HG02938 (cell line): Measurements from ENCODE around the gene PPFIBP2.

Experiments
- ATAC-seq: cut with Tn5 transposase; IDR thresholded peaks from one replicate; pipeline ENCODE4 v1.9.1; 2021; ENCODE audit warnings: mild to moderate bottlenecking, moderate library complexity; ENCODE audit not compliant: unreplicated experiment

Gene PPFIBP2

GRCh38 chr11:7513234-7514098 lies at the start of gene PPFIBP2:
PPFIBP2 (plus strand) TSS chr11:7513999; CDS start chr11:7549476, 35,477 bp downstream.
- peak; percentile 60 for ATAC-seq

DNA sequence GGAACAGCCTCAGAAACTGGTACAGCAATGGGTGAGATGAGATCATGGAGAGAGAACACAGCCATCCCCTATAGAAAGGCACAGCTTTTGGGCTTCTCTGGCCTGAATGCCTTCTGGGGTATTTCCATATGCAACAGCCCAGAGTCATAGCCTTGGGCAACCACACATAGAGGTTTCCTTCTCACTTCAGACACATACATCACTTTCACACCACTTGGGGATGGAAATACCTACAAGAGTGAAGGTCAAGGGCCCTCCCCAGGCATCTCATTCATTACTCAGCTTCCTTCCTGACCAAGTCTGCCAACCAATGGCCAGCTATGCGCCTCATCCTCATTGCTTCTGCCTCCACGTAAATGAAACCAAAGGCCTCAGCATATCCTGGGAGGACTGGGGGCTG lies 46.1 kb upstream of the PPFIBP2 start:
- ATAC-seq = peak; percentile 63

- ATAC-seq = no peak
These were observed 44.4 kb upstream of the PPFIBP2 start for GRCh38 chr11:7469351-7469865.

- ATAC-seq = no peak
These were observed 42.7 kb upstream of the PPFIBP2 start for GRCh38 chr11:7471071-7471470.

- ATAC-seq = peak; percentile 86
These were observed 40.1 kb upstream of the PPFIBP2 start for GRCh38 chr11:7473717-7474116.

- no peak for ATAC-seq
These were observed 33.7 kb upstream of the PPFIBP2 start for GRCh38 chr11:7480113-7480512.

DNA sequence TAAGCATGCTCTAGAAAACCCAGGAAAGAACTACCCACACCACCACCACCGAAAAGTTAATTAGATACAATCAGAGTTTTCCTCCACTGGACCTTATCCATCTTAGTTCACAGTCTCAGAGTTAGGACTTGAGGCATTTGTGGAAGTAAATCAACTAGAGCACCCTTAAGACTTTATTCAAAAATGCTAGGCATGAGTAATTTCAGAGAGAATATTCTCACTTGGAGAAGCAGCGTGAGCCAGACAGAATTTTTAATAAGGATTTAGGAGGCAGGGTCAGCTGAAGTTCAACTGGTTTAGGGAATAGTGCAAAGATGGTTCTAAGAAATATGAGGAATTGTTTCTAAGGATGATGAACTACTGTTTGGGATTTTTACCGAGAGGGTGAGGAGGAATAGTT lies 29.7 kb upstream of the PPFIBP2 start:
- no peak for ATAC-seq

DNA sequence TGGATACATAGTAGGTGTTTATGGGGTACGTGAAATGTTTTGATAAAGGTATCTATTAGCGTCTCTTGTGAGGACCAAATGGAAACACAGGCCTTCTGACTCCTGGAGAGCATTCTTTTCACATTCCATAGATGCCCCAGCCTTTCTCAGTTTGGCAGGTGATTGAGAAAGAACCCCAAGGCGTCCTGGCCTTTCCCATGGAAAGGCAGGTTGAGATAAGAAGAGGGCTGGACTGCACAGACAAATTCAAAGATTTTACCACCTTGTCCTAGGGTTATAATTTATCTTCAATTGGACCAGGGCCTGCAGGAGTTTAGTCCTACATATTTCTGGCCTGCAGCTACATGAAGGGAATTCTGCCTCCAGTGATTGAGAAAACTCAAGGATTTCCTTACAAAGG lies 29.2 kb upstream of the PPFIBP2 start:
- ATAC-seq = no peak

DNA sequence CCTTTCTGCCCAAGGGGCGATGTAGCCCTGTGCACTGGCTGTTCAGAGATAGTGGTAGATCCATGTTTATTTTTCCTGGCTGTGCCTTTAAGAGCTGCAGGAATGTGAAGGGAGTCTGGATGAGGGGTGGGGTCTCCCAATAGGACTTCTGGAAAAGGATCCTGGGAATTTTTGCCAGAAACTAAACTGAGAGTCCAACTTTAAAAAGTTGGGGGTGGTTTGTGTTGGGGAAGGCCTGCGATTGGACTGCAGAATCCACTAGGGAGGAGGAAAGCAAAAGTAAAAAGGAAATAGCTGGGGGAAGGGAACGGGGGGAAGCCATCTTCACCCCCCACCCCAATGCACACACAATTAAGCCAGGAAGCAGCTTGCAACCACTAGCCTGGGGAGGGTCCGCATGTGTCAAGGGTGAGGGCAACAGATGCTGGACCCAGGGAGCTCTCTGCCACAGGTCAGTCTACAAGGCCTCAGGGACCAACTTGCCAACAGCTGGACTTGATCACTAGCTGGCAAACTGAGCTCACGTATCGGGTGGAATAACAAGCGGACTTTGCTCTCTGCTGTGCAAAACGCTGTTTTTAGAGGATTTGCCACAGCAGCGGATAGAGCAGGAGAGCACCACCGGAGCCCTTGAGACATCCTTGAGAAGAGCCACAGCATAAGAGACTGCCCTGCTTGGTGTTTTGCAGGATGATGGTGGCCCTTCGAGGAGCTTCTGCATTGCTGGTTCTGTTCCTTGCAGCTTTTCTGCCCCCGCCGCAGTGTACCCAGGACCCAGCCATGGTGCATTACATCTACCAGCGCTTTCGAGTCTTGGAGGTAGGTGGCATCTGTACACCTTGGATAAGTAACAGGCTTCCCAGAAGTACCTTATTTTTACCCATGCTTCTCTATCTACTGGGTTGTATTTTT lies 28.4 kb upstream of the PPFIBP2 start, which contains the start of gene OLFML1:
TSS of gene OLFML1 (plus strand) at position 321 of the 912 bp plus-strand sequence. CDS start at position 691, 370 bp downstream.
- ATAC-seq = no peak

- ATAC-seq = no peak
These were observed 27.6 kb upstream of the PPFIBP2 start for GRCh38 chr11:7486098-7486780.

DNA sequence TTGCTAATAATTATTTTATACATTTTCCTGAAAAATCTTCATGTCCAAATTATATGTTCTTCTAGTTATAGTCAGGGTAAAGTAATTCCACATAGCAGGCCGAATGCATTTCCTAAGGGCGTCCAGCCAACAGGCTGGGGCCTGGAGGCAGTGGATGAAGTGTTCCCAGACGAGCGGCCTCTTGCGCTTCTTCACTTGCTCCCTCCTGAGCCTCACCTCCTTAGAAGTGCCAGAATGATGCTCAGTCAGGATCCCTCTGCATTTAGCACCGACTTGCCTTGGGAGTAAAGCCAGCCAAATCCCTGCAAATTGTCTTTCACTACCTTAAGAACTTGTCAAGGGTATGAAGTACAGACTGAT lies 27.0 kb upstream of the PPFIBP2 start:
- no peak for ATAC-seq

GRCh38 chr11:7487360-7487759 lies 26.4 kb upstream of the PPFIBP2 start:
- ATAC-seq = no peak

GRCh38 chr11:7488681-7489080 lies 25.1 kb upstream of the PPFIBP2 start:
- ATAC-seq = no peak

- no peak for ATAC-seq
These were observed 24.4 kb upstream of the PPFIBP2 start for GRCh38 chr11:7489376-7489775.

DNA sequence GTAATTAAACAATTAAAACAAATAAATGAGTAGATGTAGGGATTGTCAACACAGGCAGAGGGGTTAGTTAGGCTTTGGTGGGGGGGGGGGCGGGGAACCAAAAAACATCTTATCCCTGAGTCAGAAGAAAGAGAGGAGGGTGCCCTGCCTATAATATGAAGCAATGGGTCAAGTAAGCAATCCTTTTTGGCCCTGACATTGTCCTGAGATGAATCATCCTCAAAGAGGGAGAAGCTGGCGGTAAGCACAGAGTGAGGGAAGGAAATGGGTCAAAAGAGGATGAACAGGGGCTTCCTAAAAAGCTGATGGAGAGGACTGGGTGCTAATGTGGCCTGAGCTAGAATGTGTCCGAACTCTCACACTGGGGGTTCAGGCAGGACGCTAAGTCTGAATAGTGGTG lies 23.7 kb upstream of the PPFIBP2 start:
- no peak for ATAC-seq

- ATAC-seq = no peak
These were observed 23.3 kb upstream of the PPFIBP2 start for GRCh38 chr11:7490535-7490934.

DNA sequence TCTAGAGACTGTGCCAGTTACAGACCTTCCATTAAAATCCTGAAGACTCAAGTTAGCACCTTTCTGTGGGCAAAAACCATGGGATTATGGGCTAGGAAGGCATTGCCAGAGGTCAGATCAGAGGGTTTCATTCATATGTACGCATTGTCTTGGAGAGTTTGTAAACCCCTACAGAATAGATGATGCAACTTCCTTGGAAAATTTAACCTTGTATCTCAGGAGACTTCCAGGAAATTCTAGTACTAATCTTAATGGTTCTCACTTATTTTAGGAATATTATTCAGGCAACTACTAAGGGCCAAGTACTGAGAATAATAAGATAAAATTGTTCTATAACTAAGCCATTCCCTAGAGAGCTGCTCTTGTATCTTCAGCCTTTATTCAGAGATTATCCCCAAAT lies 21.5 kb upstream of the PPFIBP2 start:
- no peak for ATAC-seq

GRCh38 chr11:7493670-7494069 lies 20.1 kb upstream of the PPFIBP2 start:
- ATAC-seq = no peak

DNA sequence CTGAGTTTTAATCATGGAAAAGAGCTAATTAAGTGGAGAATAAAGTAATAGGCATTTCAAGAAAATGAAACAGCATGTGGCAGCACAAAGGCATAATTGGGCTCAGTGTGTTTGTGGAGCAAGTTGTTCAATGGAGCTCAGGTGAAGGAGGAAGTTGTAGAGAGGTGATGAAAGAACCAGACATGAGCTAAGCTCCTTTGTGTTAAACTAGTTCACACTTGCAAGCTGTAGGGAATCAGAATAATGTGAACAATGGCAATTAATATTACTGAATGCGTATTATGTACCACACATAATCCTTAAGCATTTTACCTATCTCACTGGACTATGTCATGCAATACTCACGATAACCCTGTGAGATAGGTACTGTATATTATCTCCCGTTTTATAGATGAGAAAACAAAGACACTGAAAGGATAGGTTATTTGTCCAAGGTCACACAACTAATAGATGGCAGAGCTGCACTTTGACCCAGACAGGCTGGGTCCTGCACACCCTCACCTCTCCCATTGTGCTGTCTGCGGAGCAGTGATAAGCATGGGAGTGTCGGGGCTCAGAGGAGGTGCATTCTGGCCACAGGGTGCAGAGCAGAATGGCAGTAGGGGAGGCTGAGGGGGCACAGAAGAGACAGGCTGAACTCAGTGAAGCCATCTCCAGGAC lies 19.6 kb upstream of the PPFIBP2 start:
- no peak for ATAC-seq

GRCh38 chr11:7495882-7496551 lies 17.8 kb upstream of the PPFIBP2 start:
- peak; percentile 92 for ATAC-seq
